ENCODE data around the gene HAVCR1. TPM values are rescaled to one million over a fixed set of nuclear protein-coding genes. Genes with fewer than 3 reads are reported as not detected.
"Not testable (repeated sequence)": the region's sequence is repeated elsewhere in the genome, so short reads cannot be mapped to it uniquely, and the experiment has no call there.

HAVCR1 gene
- total and polyA plus RNA-seq, 2 of the 13 experiments (the other 11 are each of a cell fraction or from before 2014, with no cell fraction given), result 0.93 to 12.3 TPM

DNA sequence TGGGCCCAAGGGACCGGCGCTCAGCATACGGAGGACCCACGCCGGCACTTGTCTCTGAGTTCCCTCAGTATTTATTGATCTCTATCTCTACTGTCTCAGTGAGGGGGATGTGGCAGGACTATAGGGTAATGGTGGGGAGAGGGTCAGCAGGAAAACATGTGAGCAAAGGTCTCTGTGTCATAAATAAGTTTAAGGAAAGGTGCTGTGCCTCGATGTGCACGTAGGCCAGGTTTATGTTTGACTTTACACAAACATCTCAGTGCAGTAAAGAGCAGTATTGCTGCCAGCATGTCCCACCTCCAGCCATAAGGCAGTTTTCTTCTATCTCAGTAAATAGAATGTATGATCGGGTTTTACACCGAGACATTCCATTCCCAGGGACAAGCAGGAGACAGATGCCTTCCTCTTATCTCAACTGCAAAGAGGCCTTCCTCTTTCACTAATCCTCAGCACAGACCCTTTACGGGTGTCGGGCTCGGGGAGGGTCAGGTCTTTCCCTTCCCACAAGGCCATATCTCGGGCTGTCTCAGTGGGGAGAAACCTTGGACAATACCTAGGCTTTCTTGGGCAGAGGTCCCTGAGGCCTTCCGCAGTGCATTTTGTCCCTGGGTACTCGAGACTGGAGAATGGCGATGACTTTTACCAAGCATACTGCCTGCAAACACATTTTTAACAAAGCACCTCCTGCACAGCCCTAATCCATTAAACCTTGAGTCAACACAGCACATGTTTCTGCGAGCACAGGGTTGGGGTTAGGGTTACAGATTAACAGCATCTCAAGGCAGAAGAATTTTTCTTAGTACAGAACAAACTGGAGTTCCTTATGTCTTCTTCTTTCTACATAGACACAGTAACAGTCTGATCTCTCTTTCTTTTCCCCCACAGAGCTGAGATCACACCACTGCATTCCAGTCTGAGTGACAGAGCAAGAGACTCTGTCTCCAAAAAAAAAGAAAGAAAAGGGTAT is 24.5 kb downstream of the HAVCR1 start:
- H4K20me1 ChIP-seq (ENCODE audit: insufficient read depth, low read length); CTCF ChIA-PET (ENCODE audit: low intra/inter-chr PET ratio, low total read pairs); H3K9ac ChIP-seq (ENCODE audit: insufficient read depth, low read depth, low read length); H3K27me3 ChIP-seq (ENCODE audit: control insufficient read depth in 1 of 2, insufficient read depth in 2 of 2, low read length in 2 of 2); H3K9me3 ChIP-seq (ENCODE audit: low read length); H3K79me2 ChIP-seq (ENCODE audit: insufficient read depth, low read length); H3K36me3 ChIP-seq (replicated peaks in 1 of 2; ENCODE audit: control insufficient read depth in 1 of 2, insufficient read depth in 2 of 2, low read length in 2 of 2); in situ Hi-C loops (cut with HindIII; ENCODE audit: extremely low pct_ligation_motif_present, low pct_unique_long_range_greater_than_20kb); BruUV-seq (replicated peaks); H2AFZ ChIP-seq (ENCODE audit: low read length); intact Hi-C loops (cut with micrococcal nuclease; ENCODE audit: unreplicated experiment): not testable (repeated sequence)
- ATAC-seq (peak; percentile 83), FAIRE-seq (peak; percentile 64), DNase-seq (ENCODE audit: low spot score) (peak; percentile 5)
- WGBS (ENCODE audit: low lambda C conversion rate), result 5% methylated on average over 16 of the region's 17 CpGs
- H3K4me1 ChIP-seq (ENCODE audit: insufficient read depth, low read length), result peaks cover 46% of the 10 kb centered on the region
- peak overlapping the region; percentile 58 for H3K27ac ChIP-seq (ENCODE audit: extremely low read length, insufficient read depth, low read length)
- peak overlapping the region in 2 of 3 experiments; percentile 26 to 33; a peak in 3 of 6 replicates for H3K4me3 ChIP-seq (replicated peaks in 1 of 3; ENCODE audit: insufficient read depth in 1 of 3, low read depth in 2 of 3, low read length in 3 of 3)
- H3K4me2 ChIP-seq (ENCODE audit: low read depth, low read length), result peak overlapping the region; percentile 58
- POLR2A ChIA-PET, result interaction anchor here (1.1 kb wide), 1 partner anchor 108 kb away, joined by 3 read pairs; the partner anchor contains the start of gene MED7
- TF ChIP-seq, protein P1, sequence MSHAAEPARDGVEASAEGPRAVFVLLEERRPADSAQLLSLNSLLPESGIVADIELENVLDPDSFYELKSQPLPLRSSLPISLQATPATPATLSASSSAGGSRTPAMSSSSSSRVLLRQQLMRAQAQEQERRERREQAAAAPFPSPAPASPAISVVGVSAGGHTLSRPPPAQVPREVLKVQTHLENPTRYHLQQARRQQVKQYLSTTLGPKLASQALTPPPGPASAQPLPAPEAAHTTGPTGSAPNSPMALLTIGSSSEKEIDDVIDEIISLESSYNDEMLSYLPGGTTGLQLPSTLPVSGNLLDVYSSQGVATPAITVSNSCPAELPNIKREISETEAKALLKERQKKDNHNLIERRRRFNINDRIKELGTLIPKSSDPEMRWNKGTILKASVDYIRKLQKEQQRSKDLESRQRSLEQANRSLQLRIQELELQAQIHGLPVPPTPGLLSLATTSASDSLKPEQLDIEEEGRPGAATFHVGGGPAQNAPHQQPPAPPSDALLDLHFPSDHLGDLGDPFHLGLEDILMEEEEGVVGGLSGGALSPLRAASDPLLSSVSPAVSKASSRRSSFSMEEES (CRISPR knock-in tag; IDR thresholded peaks at IDR 0.05), result peak; percentile 68; the same call in 1 of the 2 replicates
- TF ChIP-seq FOXO1 (CRISPR knock-in tag; IDR thresholded peaks at IDR 0.05) (peak; percentile 79; the same call in 1 of the 2 replicates), ZNF609 (CRISPR knock-in tag; IDR thresholded peaks at IDR 0.05; ENCODE audit: borderline replicate concordance) (peak; percentile 30; the same call in 1 of the 2 replicates), ZNF607 (CRISPR knock-in tag; IDR thresholded peaks at IDR 0.05; ENCODE audit: borderline replicate concordance) (peak; percentile 55; the same call in 1 of the 2 replicates), ZFP36L1 (CRISPR knock-in tag; IDR thresholded peaks at IDR 0.05) (peak; percentile 40; the same call in 1 of the 2 replicates), ELF3 (CRISPR knock-in tag; IDR thresholded peaks at IDR 0.05) (peak; percentile 73; the same call in 1 of the 2 replicates), ZNF792 (CRISPR knock-in tag; IDR thresholded peaks at IDR 0.05) (peak; percentile 19; the same call in 1 of the 2 replicates), ZNF670 (CRISPR knock-in tag; IDR thresholded peaks at IDR 0.05; ENCODE audit: borderline replicate concordance) (0 out of 2 replicates have a peak, but pooled peaks have one; percentile 16)
- TF ChIP-seq, protein P2, sequence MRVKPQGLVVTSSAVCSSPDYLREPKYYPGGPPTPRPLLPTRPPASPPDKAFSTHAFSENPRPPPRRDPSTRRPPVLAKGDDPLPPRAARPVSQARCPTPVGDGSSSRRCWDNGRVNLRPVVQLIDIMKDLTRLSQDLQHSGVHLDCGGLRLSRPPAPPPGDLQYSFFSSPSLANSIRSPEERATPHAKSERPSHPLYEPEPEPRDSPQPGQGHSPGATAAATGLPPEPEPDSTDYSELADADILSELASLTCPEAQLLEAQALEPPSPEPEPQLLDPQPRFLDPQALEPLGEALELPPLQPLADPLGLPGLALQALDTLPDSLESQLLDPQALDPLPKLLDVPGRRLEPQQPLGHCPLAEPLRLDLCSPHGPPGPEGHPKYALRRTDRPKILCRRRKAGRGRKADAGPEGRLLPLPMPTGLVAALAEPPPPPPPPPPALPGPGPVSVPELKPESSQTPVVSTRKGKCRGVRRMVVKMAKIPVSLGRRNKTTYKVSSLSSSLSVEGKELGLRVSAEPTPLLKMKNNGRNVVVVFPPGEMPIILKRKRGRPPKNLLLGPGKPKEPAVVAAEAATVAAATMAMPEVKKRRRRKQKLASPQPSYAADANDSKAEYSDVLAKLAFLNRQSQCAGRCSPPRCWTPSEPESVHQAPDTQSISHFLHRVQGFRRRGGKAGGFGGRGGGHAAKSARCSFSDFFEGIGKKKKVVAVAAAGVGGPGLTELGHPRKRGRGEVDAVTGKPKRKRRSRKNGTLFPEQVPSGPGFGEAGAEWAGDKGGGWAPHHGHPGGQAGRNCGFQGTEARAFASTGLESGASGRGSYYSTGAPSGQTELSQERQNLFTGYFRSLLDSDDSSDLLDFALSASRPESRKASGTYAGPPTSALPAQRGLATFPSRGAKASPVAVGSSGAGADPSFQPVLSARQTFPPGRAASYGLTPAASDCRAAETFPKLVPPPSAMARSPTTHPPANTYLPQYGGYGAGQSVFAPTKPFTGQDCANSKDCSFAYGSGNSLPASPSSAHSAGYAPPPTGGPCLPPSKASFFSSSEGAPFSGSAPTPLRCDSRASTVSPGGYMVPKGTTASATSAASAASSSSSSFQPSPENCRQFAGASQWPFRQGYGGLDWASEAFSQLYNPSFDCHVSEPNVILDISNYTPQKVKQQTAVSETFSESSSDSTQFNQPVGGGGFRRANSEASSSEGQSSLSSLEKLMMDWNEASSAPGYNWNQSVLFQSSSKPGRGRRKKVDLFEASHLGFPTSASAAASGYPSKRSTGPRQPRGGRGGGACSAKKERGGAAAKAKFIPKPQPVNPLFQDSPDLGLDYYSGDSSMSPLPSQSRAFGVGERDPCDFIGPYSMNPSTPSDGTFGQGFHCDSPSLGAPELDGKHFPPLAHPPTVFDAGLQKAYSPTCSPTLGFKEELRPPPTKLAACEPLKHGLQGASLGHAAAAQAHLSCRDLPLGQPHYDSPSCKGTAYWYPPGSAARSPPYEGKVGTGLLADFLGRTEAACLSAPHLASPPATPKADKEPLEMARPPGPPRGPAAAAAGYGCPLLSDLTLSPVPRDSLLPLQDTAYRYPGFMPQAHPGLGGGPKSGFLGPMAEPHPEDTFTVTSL (CRISPR knock-in tag; IDR thresholded peaks at IDR 0.05; ENCODE audit: borderline replicate concordance), result peak; percentile 80
